GM19467 (cell line): ENCODE results near the gene USP24.
"Not testable (repeated sequence)": the region's sequence is repeated elsewhere in the genome, so short reads cannot be mapped to it uniquely, and the experiment has no call there.

Source experiments
- ATAC-seq: cut with Tn5 transposase; IDR thresholded peaks from one replicate; pipeline ENCODE4 v1.9.1; 2021; ENCODE audit warnings: mild to moderate bottlenecking, moderate library complexity; ENCODE audit not compliant: unreplicated experiment

Gene USP24

GRCh38 chr1:55127827-55128343 lies 87.3 kb downstream of the USP24 start:
- no peak for ATAC-seq

- ATAC-seq, result no peak
Measured at GRCh38 chr1:55124470-55124869, 90.7 kb downstream of the USP24 start.

- ATAC-seq, result no peak
Measured at GRCh38 chr1:55120538-55120937, 94.6 kb downstream of the USP24 start.

GRCh38 chr1:55118651-55119329 lies 96.4 kb downstream of the USP24 start:
- no peak for ATAC-seq

- no peak for ATAC-seq
Measured at GRCh38 chr1:55117941-55118340, 97.2 kb downstream of the USP24 start.

GRCh38 chr1:55109005-55109404 lies 106.2 kb downstream of the USP24 start:
- not testable (repeated sequence) for ATAC-seq

- ATAC-seq, result no peak
Measured at GRCh38 chr1:55107101-55107500, 108.1 kb downstream of the USP24 start.

GRCh38 chr1:55103891-55104290 lies 111.3 kb downstream of the USP24 start:
- no peak for ATAC-seq

- ATAC-seq, result no peak
Measured at GRCh38 chr1:55095095-55095494, 120.1 kb downstream of the USP24 start.

GRCh38 chr1:55092475-55092874 lies 122.7 kb downstream of the USP24 start:
- no peak for ATAC-seq

GRCh38 chr1:55089683-55090082 lies 125.5 kb downstream of the USP24 start:
- ATAC-seq, result no peak

- no peak for ATAC-seq
Measured at GRCh38 chr1:55088413-55088812, 126.8 kb downstream of the USP24 start.

GRCh38 chr1:55087439-55087838 lies 127.7 kb downstream of the USP24 start:
- no peak for ATAC-seq

GRCh38 chr1:55084257-55084656 lies 130.9 kb downstream of the USP24 start:
- no peak for ATAC-seq

GRCh38 chr1:55081905-55082296 lies 133.3 kb downstream of the USP24 start:
- ATAC-seq, result no peak

- no peak for ATAC-seq
Measured at GRCh38 chr1:55081188-55081904, 133.8 kb downstream of the USP24 start.

- ATAC-seq, result no peak
Measured at GRCh38 chr1:55079651-55080050, 135.5 kb downstream of the USP24 start.

GRCh38 chr1:55078470-55078869 lies 136.7 kb downstream of the USP24 start:
- no peak for ATAC-seq

GRCh38 chr1:55076356-55076755 lies 138.8 kb downstream of the USP24 start:
- ATAC-seq, result no peak

GRCh38 chr1:55074455-55074854 lies 140.7 kb downstream of the USP24 start:
- no peak for ATAC-seq

GRCh38 chr1:55073187-55073916 lies 141.8 kb downstream of the USP24 start:
- ATAC-seq, result no peak

GRCh38 chr1:55071477-55071876 lies 143.7 kb downstream of the USP24 start:
- no peak for ATAC-seq
